ENCODE measurements around the gene HAO2. TPM values are rescaled to one million over a fixed set of nuclear protein-coding genes. Genes with fewer than 3 reads are reported as not detected.

The HAO2 gene
- total RNA-seq, 1 donor from 2014 or later, result not detected

DNA sequence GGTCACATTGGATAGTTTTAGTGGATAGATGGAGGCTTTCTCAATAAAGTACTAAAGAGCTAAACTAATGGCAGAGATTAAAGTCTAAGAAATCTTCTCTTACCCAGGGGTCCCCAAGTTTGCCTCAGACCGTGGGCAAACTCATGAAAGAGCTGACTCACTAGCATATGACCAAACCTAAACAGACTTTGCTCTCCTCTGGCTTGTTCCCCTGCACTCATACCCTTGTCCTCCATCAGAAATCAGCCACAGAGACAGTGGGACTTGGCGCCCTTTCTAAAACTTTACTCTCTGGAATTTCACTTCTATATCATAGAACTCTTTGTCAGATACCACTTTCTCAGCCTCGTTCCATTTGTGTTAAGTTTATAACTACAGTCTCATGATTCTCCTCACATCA is 29.4 kb downstream of the HAO2 start:
- no peak overlapping the region for H3K27ac Mint-ChIP-seq (ENCODE audit: unreplicated experiment)
- no peaks in the 10 kb centered on the region for H3K4me1 Mint-ChIP-seq
- TF ChIP-seq, protein P1, sequence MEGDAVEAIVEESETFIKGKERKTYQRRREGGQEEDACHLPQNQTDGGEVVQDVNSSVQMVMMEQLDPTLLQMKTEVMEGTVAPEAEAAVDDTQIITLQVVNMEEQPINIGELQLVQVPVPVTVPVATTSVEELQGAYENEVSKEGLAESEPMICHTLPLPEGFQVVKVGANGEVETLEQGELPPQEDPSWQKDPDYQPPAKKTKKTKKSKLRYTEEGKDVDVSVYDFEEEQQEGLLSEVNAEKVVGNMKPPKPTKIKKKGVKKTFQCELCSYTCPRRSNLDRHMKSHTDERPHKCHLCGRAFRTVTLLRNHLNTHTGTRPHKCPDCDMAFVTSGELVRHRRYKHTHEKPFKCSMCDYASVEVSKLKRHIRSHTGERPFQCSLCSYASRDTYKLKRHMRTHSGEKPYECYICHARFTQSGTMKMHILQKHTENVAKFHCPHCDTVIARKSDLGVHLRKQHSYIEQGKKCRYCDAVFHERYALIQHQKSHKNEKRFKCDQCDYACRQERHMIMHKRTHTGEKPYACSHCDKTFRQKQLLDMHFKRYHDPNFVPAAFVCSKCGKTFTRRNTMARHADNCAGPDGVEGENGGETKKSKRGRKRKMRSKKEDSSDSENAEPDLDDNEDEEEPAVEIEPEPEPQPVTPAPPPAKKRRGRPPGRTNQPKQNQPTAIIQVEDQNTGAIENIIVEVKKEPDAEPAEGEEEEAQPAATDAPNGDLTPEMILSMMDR (conservative IDR thresholded peaks at IDR 0.05), result no peak
- no peak for DNase-seq (ENCODE audit: low read depth, low spot score)
- no peaks in the 10 kb centered on the region for H3K27me3 Mint-ChIP-seq (ENCODE audit: low read depth)
- H3K36me3 Mint-ChIP-seq (ENCODE audit: low read depth), result no peaks in the 10 kb centered on the region
- peaks cover 3% of the 10 kb centered on the region for H3K9me3 Mint-ChIP-seq
- H3K4me3 Mint-ChIP-seq, result no peak overlapping the region

DNA sequence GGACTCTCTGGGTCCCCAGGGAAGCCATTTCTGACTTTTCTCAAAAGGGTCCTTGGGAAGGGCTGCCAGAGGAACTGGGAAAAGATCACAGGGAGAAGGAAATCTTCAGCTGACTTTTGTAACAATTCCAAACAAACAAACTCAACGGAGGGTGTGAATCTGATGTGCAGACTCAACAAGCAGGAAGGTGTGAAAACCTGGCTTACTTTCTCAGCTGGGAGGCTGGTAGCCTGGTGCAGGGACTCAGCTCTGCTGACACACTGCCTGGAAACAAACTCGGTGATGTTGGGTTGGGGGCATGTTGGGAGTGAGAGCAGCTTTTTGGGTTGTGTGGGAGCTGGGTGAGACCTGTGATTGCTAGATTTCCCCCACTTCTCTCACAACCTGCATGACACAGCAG is 36.2 kb downstream of the HAO2 start:
- no peak overlapping the region for H3K4me3 Mint-ChIP-seq
- peaks cover 5% of the 10 kb centered on the region for H3K9me3 Mint-ChIP-seq
- H3K27ac Mint-ChIP-seq (ENCODE audit: unreplicated experiment), result no peak overlapping the region
- H3K27me3 Mint-ChIP-seq (ENCODE audit: low read depth), result no peaks in the 10 kb centered on the region
- no peaks in the 10 kb centered on the region for H3K36me3 Mint-ChIP-seq (ENCODE audit: low read depth)
- H3K4me1 Mint-ChIP-seq, result no peaks in the 10 kb centered on the region
- TF ChIP-seq, protein P1 (conservative IDR thresholded peaks at IDR 0.05), result no peak
- no peak for DNase-seq (ENCODE audit: low read depth, low spot score)

DNA sequence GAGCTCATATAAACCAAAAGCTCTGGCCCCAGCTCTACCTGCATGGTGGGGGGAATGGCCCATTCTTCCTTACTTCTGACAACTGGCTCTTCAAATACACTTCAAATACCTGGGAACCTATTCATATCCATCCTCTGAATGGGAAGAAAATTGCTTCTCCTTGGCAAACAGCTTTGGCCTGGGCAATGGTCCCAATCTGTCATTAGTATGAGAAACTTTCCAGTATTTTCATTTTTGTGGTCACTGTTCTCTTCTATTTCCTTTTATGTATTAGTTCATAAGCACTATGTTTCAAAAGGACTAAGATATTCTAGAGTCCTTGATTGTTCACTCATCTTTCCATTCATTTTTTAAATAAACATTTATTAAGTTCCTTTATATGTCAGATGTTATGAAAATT is 41.1 kb downstream of the HAO2 start:
- no peak overlapping the region for H3K4me3 Mint-ChIP-seq
- peaks cover 9% of the 10 kb centered on the region for H3K9me3 Mint-ChIP-seq
- peaks cover 4% of the 10 kb centered on the region for H3K36me3 Mint-ChIP-seq (ENCODE audit: low read depth)
- H3K27ac Mint-ChIP-seq (ENCODE audit: unreplicated experiment), result no peak overlapping the region
- no peak for DNase-seq (ENCODE audit: low read depth, low spot score)
- TF ChIP-seq, protein P1 (conservative IDR thresholded peaks at IDR 0.05), result no peak
- no peaks in the 10 kb centered on the region for H3K27me3 Mint-ChIP-seq (ENCODE audit: low read depth)
- H3K4me1 Mint-ChIP-seq, result no peaks in the 10 kb centered on the region

DNA sequence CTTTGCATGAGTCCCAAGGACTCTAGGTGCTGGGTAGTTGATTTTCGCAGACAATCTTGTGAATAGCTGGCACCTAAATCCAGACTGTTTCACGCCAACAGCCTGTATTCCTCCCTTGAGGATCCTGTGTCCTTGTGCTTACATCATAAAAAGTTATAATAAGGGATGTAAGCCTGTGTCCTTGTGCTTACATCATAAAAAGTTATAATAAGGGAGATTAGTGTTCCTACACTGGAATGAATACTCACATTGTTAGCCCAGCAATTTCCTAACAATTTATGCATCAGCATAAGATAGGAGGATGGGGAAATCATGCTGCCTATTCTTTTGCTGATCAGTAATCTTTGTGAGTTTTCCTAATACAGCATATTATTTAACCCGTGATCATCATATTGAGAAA is 42.4 kb downstream of the HAO2 start:
- Mint-ChIP-seq H3K36me3 (ENCODE audit: low read depth) (peaks cover 4% of the 10 kb centered on the region), H3K4me1 (no peaks in the 10 kb centered on the region), H3K27me3 (ENCODE audit: low read depth) (no peaks in the 10 kb centered on the region), H3K4me3 (no peak overlapping the region), H3K9me3 (peaks cover 9% of the 10 kb centered on the region), H3K27ac (ENCODE audit: unreplicated experiment) (no peak overlapping the region)
- TF ChIP-seq, protein P1 (conservative IDR thresholded peaks at IDR 0.05), result no peak
- DNase-seq (ENCODE audit: low read depth, low spot score), result no peak

DNA sequence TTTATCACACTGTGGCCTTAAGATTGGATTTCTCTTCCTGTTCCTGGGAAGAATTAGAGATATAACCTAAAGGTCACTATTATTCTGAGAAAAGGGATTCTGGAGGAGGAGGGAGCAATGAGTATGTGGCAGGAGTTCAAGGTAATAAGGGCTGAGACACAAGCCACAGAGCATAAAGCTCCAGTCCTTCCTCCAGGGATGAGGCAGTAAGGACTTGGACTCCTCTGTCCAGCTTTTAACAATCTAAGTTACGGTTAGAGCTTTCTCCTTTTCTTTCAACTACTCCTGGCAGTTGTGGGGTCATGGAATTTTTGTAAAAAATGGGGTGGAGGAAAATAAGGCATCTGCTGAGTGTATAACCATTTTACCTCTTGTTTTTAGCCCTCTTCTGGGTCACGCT is 46.4 kb downstream of the HAO2 start, which contains the start of gene HSD3B2:
TSS of gene HSD3B2 (plus strand) at position 201 of the 400 bp plus-strand sequence. CDS start 270 bp downstream, outside the sequence.
- peak within 1 kb of the TSS; percentile 63 for H3K27ac Mint-ChIP-seq (ENCODE audit: unreplicated experiment)
- H3K4me1 Mint-ChIP-seq, result no peaks in the 10 kb centered on the region
- DNase-seq (ENCODE audit: low read depth, low spot score), result no peak
- H3K27me3 Mint-ChIP-seq (ENCODE audit: low read depth), result no peaks in the 10 kb centered on the region
- H3K4me3 Mint-ChIP-seq, result no peak within 1 kb of the TSS
- H3K36me3 Mint-ChIP-seq (ENCODE audit: low read depth), result peaks cover 4% of the 10 kb centered on the region
- TF ChIP-seq, protein P1 (conservative IDR thresholded peaks at IDR 0.05), result no peak
- H3K9me3 Mint-ChIP-seq, result peaks cover 4% of the 10 kb centered on the region
